CD4-positive, alpha-beta T cell (primary cell): ENCODE data around the gene BORCS5. TPM values are rescaled to one million over a fixed set of nuclear protein-coding genes. Genes with fewer than 3 reads are reported as not detected.

ENCODE experiments used
- ATAC-seq: fragments of 200-7000 bp; cut with Tn5 transposase; one replicate; pipeline ENCODE4 v1.10.0; 2022; ENCODE audit warnings: mild to moderate bottlenecking; ENCODE audit not compliant: poor library complexity
- CTCF ChIA-PET: fragments of 350-600 bp; sonication (Branson Sonifier 250); formaldehyde crosslinking; loops from one replicate; lab custom pipeline; 2021; ENCODE audit warnings: antibody characterized with exemption, inconsistent platforms; lab: Charles Lee
- POLR2A ChIA-PET: fragments of 350-600 bp; sonication (Branson Sonifier 250); formaldehyde crosslinking; loops from one replicate; lab custom pipeline; 2021; ENCODE audit warnings: antibody characterized with exemption, inconsistent platforms; lab: Charles Lee
- DNase-seq, 14 experiments: peaks; one replicate each; pipeline ENCODE4 v3.0.0-alpha.2; 2013 to 2020; ENCODE audit warnings: mixed read lengths in 2 of 14
- H3K27ac ChIP-seq, 2 donors: one replicate each; pipeline versions ENCODE4 v1.5.1 to v1.7.0; 2013; ENCODE audit warnings: low read length in 2 of 2, low read depth in 1 of 2, mild to moderate bottlenecking in 1 of 2
- H3K27me3 ChIP-seq, 2 experiments: 1 replicate in 1 of 2; 2 replicates in 1 of 2; pipeline versions ENCODE4 v1.6.1 to v1.7.0; 2013; ENCODE audit warnings: low read length in 2 of 2, control low read depth in 1 of 2, mild to moderate bottlenecking in 1 of 2, moderate library complexity in 1 of 2; ENCODE audit not compliant: insufficient read depth in 2 of 2, control insufficient read depth in 1 of 2
- H3K36me3 ChIP-seq: one replicate; pipeline ENCODE4 v1.6.1; 2013; ENCODE audit warnings: low read length, control low read depth; ENCODE audit not compliant: insufficient read depth
- H3K4me1 ChIP-seq: one replicate; pipeline ENCODE4 v1.6.1; 2013; ENCODE audit warnings: low read length, control low read depth; ENCODE audit not compliant: insufficient read depth
- H3K4me3 ChIP-seq: one replicate; pipeline ENCODE4 v1.5.1; 2013; ENCODE audit warnings: mild to moderate bottlenecking, low read length, moderate library complexity
- H3K9me3 ChIP-seq, 2 experiments: 1 replicate in 1 of 2; 2 replicates in 1 of 2; pipeline versions ENCODE4 v1.6.1 to v1.7.0; 2013; ENCODE audit warnings: low read length in 2 of 2, mild to moderate bottlenecking in 2 of 2, control low read depth in 1 of 2, moderate library complexity in 1 of 2; ENCODE audit not compliant: control insufficient read depth in 1 of 2, insufficient read depth in 1 of 2
- H3K27ac Mint-ChIP-seq: one replicate; pipeline ENCODE4 v1.8.0; 2020; ENCODE audit warnings: mixed read lengths
- H3K27me3 Mint-ChIP-seq: one replicate; pipeline ENCODE4 v1.8.0; 2021; ENCODE audit warnings: mixed read lengths
- H3K36me3 Mint-ChIP-seq: one replicate; pipeline ENCODE4 v1.8.0; 2021; ENCODE audit warnings: low read depth, mixed read lengths
- H3K4me1 Mint-ChIP-seq: one replicate; pipeline ENCODE4 v1.8.0; 2021; ENCODE audit warnings: low read depth, mixed read lengths
- H3K4me3 Mint-ChIP-seq: one replicate; pipeline ENCODE4 v1.8.0; 2020; ENCODE audit warnings: mild to moderate bottlenecking, mixed read lengths
- H3K9me3 Mint-ChIP-seq: one replicate; pipeline ENCODE4 v1.8.0; 2020; ENCODE audit warnings: mixed read lengths
- intact Hi-C, 2 experiments: fragments of 100-400 bp; cut with DNase I in 1 of 2; cut with micrococcal nuclease in 1 of 2; formaldehyde crosslinking; loops; one replicate each; pipeline versions ENCODE4 v1.15.1 to v1.9.0; 2023 to 2025; cut with DNase I, micrococcal nuclease
- total RNA-seq, 174 experiments: library from RNA in 2 of 174; stranded (reverse) in 2 of 174; gene quantifications; one replicate each; pipeline ENCODE4 v1.2.3 and lab custom pipeline; 2021 to 2026
- TF ChIP-seq, protein P1 (sequence below): fragments of 200-600 bp; IDR thresholded peaks from one replicate; pipeline ENCODE4 v1.8.0; 2022; ENCODE audit warnings: antibody characterized with exemption, mild to moderate bottlenecking

The BORCS5 gene
- total RNA-seq, 2 experiments from 2014 or later: 36.4 to 39.3 TPM

DNA sequence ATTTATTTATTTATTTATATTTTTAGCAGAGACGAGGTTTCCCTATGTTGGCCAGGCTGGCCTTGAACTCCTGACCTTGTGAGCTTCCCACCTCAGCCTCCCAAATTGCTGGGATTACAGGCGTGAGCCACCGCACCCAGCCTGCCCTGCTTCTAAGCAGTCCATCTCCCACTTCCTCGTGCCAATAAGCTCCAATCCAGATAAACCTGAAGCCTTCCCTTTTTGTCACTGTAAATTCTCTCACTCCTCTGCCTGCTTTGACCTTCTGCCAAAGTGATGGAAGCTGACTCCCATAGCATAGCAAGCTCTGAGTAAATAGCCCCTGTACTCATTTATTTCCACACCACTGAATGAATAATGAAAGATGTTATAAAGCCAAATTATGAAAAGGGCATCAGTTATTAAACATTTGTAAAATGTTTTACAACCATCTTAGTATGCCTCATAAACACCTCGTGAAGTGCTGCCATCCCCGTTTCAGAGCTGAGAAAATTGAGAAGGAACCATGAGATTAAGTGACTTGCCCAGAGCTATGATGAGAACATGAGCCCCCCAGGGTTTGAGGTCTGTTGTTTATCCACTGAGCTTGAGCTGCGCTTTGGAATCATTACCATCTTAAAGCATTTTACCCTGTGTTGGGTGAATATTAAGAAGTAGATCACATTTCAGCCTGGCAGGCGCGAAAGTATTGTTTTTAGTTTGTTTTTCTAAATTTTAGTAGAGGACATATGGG lies 37.3 kb upstream of the BORCS5 start:
- TF ChIP-seq, protein P1, sequence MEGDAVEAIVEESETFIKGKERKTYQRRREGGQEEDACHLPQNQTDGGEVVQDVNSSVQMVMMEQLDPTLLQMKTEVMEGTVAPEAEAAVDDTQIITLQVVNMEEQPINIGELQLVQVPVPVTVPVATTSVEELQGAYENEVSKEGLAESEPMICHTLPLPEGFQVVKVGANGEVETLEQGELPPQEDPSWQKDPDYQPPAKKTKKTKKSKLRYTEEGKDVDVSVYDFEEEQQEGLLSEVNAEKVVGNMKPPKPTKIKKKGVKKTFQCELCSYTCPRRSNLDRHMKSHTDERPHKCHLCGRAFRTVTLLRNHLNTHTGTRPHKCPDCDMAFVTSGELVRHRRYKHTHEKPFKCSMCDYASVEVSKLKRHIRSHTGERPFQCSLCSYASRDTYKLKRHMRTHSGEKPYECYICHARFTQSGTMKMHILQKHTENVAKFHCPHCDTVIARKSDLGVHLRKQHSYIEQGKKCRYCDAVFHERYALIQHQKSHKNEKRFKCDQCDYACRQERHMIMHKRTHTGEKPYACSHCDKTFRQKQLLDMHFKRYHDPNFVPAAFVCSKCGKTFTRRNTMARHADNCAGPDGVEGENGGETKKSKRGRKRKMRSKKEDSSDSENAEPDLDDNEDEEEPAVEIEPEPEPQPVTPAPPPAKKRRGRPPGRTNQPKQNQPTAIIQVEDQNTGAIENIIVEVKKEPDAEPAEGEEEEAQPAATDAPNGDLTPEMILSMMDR: no peak
- no peaks in the 10 kb centered on the region for H3K36me3 Mint-ChIP-seq
- H3K27ac Mint-ChIP-seq: no peak overlapping the region
- peaks cover 0 to 4% of the 10 kb centered on the region in 2 experiments for H3K9me3 ChIP-seq
- POLR2A ChIA-PET: no interaction called here
- ATAC-seq (no peak), DNase-seq (no peak)
- H3K4me1 Mint-ChIP-seq: no peaks in the 10 kb centered on the region
- H3K27me3 ChIP-seq: no peaks in the 10 kb centered on the region
- CTCF ChIA-PET: interaction anchor here (0.6 kb wide), 1 partner anchor 9 kb away, joined by 3 read pairs; no protein-coding TSS in a partner anchor
- no peaks in the 10 kb centered on the region for H3K27me3 Mint-ChIP-seq
- H3K4me1 ChIP-seq: no peaks in the 10 kb centered on the region
- intact Hi-C loops: no loop called here
- no peaks in the 10 kb centered on the region for H3K36me3 ChIP-seq
- no peak overlapping the region for H3K4me3 ChIP-seq
- no peak overlapping the region for H3K27ac ChIP-seq
- H3K4me3 Mint-ChIP-seq: no peak overlapping the region
- no peaks in the 10 kb centered on the region for H3K9me3 Mint-ChIP-seq

DNA sequence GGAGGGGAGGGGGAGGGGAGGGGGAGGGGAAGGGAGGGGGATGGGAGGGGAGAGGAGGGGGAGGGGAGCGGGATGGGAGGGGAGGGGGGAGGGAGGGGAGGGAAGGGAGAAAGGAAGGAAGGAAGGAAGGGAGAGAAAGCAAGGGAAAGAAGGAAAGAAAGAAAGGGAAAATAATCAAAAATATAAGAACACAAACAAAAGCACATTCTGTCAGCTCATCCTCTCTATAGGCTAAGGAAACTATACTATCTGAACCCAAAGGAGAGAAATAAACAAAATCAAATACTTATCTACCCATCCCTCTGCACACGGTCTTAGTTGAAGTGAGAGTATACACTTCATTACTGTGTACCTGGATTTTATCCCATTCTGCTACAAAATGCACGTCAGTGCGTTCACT lies 33.8 kb upstream of the BORCS5 start:
- Mint-ChIP-seq H3K27me3 (no peaks in the 10 kb centered on the region), H3K9me3 (no peaks in the 10 kb centered on the region)

DNA sequence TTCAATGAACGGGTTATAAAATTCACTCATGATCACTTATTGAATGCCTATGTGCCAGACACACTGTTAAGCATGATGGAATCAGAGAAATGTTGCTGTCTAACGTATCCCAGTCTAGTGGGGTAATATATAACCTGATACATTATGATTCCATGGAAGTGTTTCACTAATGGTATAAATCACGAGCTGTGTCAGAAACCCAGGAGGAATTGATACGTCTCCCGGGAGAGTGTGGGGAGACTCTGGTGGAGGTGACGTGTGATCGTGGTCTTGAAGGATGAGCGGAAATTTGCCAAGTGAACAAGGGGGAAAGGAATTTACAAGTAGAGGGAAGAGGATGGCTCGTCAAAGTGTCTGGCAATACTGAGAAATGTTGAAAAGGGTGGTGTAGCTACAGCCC lies 33.3 kb upstream of the BORCS5 start:
- ATAC-seq (no peak), DNase-seq (no peak)
- Mint-ChIP-seq H3K27ac (no peak overlapping the region), H3K27me3 (no peaks in the 10 kb centered on the region), H3K4me1 (peaks cover 14% of the 10 kb centered on the region), H3K4me3 (no peak overlapping the region), H3K9me3 (no peaks in the 10 kb centered on the region), H3K36me3 (no peaks in the 10 kb centered on the region)
- no peaks in the 10 kb centered on the region for H3K9me3 ChIP-seq
- TF ChIP-seq, protein P1: no peak
- no peak overlapping the region for H3K27ac ChIP-seq
- intact Hi-C loops: no loop called here
- ChIA-PET POLR2A (no interaction called here), CTCF (no interaction called here)
- H3K4me3 ChIP-seq: no peak overlapping the region
- H3K4me1 ChIP-seq: peaks cover 4% of the 10 kb centered on the region
- no peaks in the 10 kb centered on the region for H3K27me3 ChIP-seq
- no peaks in the 10 kb centered on the region for H3K36me3 ChIP-seq

More for the DNA sequence above, 33.8 kb upstream of the BORCS5 start:
- DNase-seq (no peak), ATAC-seq (no peak)
- H3K4me1 ChIP-seq: peaks cover 4% of the 10 kb centered on the region
- TF ChIP-seq, protein P1: no peak
- CTCF ChIA-PET: no interaction called here
- H3K27ac ChIP-seq: no peak overlapping the region
- H3K9me3 ChIP-seq: no peaks in the 10 kb centered on the region
- Mint-ChIP-seq H3K4me3 (no peak overlapping the region), H3K27ac (no peak overlapping the region), H3K4me1 (peaks cover 14% of the 10 kb centered on the region), H3K36me3 (no peaks in the 10 kb centered on the region)
- POLR2A ChIA-PET: no interaction called here
- H3K36me3 ChIP-seq: no peaks in the 10 kb centered on the region
- no peaks in the 10 kb centered on the region for H3K27me3 ChIP-seq
- H3K4me3 ChIP-seq: no peak overlapping the region
- intact Hi-C loops: no loop called here
